Activated T-cell treated with anti-CD3 and anti-CD28 coated beads, Interleukin-2, amount 50 U/mL, for 24 hours (primary cell): ENCODE data around the gene CLC.
"Not testable (repeated sequence)": the region's sequence is repeated elsewhere in the genome, so short reads cannot be mapped to it uniquely, and the experiment has no call there.

Experiments
- DNase-seq: peaks from one replicate; pipeline ENCODE4 v3.0.0-alpha.2; 2020
- H3K27ac Mint-ChIP-seq: 2 replicates; pipeline ENCODE4 v1.8.0; 2020; ENCODE audit warnings: mild to moderate bottlenecking, mixed read lengths
- H3K27me3 Mint-ChIP-seq: 2 replicates; pipeline ENCODE4 v1.8.0; 2020; ENCODE audit warnings: mixed read lengths
- H3K36me3 Mint-ChIP-seq: 2 replicates; pipeline ENCODE4 v1.8.0; 2020; ENCODE audit warnings: low read depth, mixed read lengths
- H3K4me1 Mint-ChIP-seq: 2 replicates; pipeline ENCODE4 v1.8.0; 2020; ENCODE audit warnings: low read depth, mixed read lengths
- H3K4me3 Mint-ChIP-seq: 2 replicates; pipeline ENCODE4 v1.8.0; 2020; ENCODE audit warnings: mild to moderate bottlenecking, moderate library complexity, mixed read lengths
- H3K9me3 Mint-ChIP-seq: 2 replicates; pipeline ENCODE4 v1.8.0; 2020; ENCODE audit warnings: mixed read lengths

CLC gene

GRCh38 chr19:39745643-39746042 lies 7.8 kb upstream of the CLC start:
- H3K4me3 Mint-ChIP-seq = no peak overlapping the region
- no peak overlapping the region for H3K27ac Mint-ChIP-seq
- peaks cover 6% of the 10 kb centered on the region for H3K4me1 Mint-ChIP-seq
- DNase-seq = no peak
- H3K9me3 Mint-ChIP-seq = no peaks in the 10 kb centered on the region
- H3K27me3 Mint-ChIP-seq = peaks cover 30% of the 10 kb centered on the region
- no peaks in the 10 kb centered on the region for H3K36me3 Mint-ChIP-seq

DNA sequence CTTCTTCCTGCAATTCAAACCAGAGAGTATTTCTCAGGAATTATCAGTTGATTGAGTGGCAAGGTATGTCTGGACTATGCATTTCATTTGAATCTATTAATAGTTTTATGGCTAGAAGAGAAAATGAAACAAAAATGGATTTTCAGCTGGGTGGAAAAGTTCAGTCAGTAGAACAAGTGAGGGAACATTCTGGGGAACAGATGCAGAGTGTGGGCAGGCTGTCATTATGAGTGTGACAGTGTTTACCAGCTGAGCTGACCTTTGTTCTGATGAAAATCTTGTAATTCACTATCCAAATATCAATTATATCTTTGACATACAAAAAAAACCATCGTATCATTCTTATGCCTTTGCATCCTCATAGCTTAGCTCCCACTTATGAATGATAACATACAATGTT lies 2.6 kb upstream of the CLC start:
- no peak for DNase-seq

GRCh38 chr19:39738814-39739213 lies 985 bp upstream of the CLC start:
- DNase-seq = no peak
- H3K9me3 Mint-ChIP-seq = no peaks in the 10 kb centered on the region
- no peak overlapping the region for H3K27ac Mint-ChIP-seq
- peaks cover 34% of the 10 kb centered on the region for H3K4me1 Mint-ChIP-seq
- peaks cover 19% of the 10 kb centered on the region for H3K27me3 Mint-ChIP-seq
- no peaks in the 10 kb centered on the region for H3K36me3 Mint-ChIP-seq
- no peak overlapping the region for H3K4me3 Mint-ChIP-seq

More for the DNA sequence above, 2.6 kb upstream of the CLC start:
- Mint-ChIP-seq H3K9me3 (no peaks in the 10 kb centered on the region), H3K36me3 (no peaks in the 10 kb centered on the region), H3K4me1 (peaks cover 34% of the 10 kb centered on the region), H3K27me3 (peaks cover 24% of the 10 kb centered on the region), H3K27ac (peak overlapping the region; percentile 31), H3K4me3 (peak overlapping the region; percentile 4)

- Mint-ChIP-seq H3K4me1 (peaks cover 34% of the 10 kb centered on the region), H3K9me3 (no peaks in the 10 kb centered on the region), H3K27me3 (peaks cover 9% of the 10 kb centered on the region), H3K36me3 (no peaks in the 10 kb centered on the region), H3K27ac (no peak overlapping the region), H3K4me3 (no peak overlapping the region)
- DNase-seq = no peak
Observed at GRCh38 chr19:39737351-39737750, 478 bp downstream of the CLC start.

GRCh38 chr19:39736088-39736487 lies 1.7 kb downstream of the CLC start:
- Mint-ChIP-seq H3K27me3 (peaks cover 13% of the 10 kb centered on the region), H3K4me1 (peaks cover 31% of the 10 kb centered on the region), H3K4me3 (no peak overlapping the region), H3K27ac (no peak overlapping the region), H3K9me3 (no peaks in the 10 kb centered on the region), H3K36me3 (no peaks in the 10 kb centered on the region)
- DNase-seq = no peak

GRCh38 chr19:39735688-39736087 lies 2.1 kb downstream of the CLC start:
- Mint-ChIP-seq H3K36me3 (no peaks in the 10 kb centered on the region), H3K27ac (no peak overlapping the region), H3K4me1 (peaks cover 29% of the 10 kb centered on the region), H3K4me3 (no peak overlapping the region), H3K27me3 (peaks cover 15% of the 10 kb centered on the region), H3K9me3 (no peaks in the 10 kb centered on the region)
- no peak for DNase-seq

GRCh38 chr19:39733841-39734240 lies 4.0 kb downstream of the CLC start:
- no peak overlapping the region for H3K4me3 Mint-ChIP-seq
- no peak for DNase-seq

DNA sequence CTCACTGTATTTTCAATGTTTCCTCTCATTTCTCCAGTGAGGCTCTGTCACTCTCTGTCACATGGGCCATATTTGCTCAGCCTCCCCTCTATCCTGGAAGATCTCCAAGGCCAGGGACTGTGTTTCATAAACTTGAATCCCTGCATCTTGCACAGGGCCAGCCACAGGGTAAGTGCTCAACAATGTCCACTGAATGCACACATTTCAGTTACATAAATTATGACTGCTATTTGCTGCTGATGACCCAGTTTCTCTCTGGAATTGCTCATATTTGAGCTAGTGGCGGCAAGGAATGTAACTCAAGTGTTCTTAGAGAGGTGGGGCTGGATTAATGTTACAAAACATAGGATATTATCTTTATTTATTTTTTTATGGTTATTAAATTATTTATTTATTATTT lies 6.1 kb downstream of the CLC start:
- DNase-seq = no peak
- Mint-ChIP-seq H3K4me3 (no peak overlapping the region), H3K4me1 (peaks cover 8% of the 10 kb centered on the region), H3K27ac (no peak overlapping the region), H3K9me3 (no peaks in the 10 kb centered on the region), H3K27me3 (peaks cover 25% of the 10 kb centered on the region), H3K36me3 (no peaks in the 10 kb centered on the region)

More at GRCh38 chr19:39733841-39734240, 4.0 kb downstream of the CLC start:
- Mint-ChIP-seq H3K27ac (no peak overlapping the region), H3K36me3 (no peaks in the 10 kb centered on the region), H3K4me1 (peaks cover 20% of the 10 kb centered on the region), H3K27me3 (peaks cover 20% of the 10 kb centered on the region), H3K9me3 (no peaks in the 10 kb centered on the region)

DNA sequence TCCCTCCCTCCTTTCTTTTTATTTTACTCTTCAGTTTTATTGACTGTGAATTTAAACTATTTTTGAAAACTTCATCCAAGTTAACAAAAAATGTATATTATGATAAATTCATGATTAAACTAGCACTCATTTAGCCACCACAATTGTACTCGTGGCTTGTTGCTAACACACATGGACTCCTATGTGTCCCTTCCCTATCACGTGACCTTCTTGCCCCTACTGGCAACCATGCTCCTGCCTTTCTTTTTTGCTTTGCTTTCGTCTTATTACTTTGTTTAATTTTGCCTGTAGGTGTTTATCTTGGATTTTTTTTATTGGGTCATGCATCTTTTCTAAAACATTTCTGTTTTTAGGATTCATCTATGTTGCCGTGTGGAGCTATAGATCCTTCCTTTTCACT lies 8.2 kb downstream of the CLC start:
- peaks cover 32% of the 10 kb centered on the region for H3K27me3 Mint-ChIP-seq
- no peak for DNase-seq
- H3K27ac Mint-ChIP-seq = no peak overlapping the region
- H3K4me1 Mint-ChIP-seq = no peaks in the 10 kb centered on the region
- no peak overlapping the region for H3K4me3 Mint-ChIP-seq
- no peaks in the 10 kb centered on the region for H3K36me3 Mint-ChIP-seq
- no peaks in the 10 kb centered on the region for H3K9me3 Mint-ChIP-seq

GRCh38 chr19:39728040-39728439 lies 9.8 kb downstream of the CLC start:
- Mint-ChIP-seq H3K27me3 (peaks cover 46% of the 10 kb centered on the region), H3K9me3 (no peaks in the 10 kb centered on the region), H3K27ac (no peak overlapping the region), H3K4me1 (no peaks in the 10 kb centered on the region), H3K36me3 (no peaks in the 10 kb centered on the region), H3K4me3 (no peak overlapping the region)
- DNase-seq = no peak

- Mint-ChIP-seq H3K27me3 (peaks cover 54% of the 10 kb centered on the region), H3K9me3 (no peaks in the 10 kb centered on the region), H3K27ac (no peak overlapping the region), H3K36me3 (no peaks in the 10 kb centered on the region), H3K4me3 (no peak overlapping the region), H3K4me1 (no peaks in the 10 kb centered on the region)
- DNase-seq = no peak
Observed at GRCh38 chr19:39727070-39727800, 10.6 kb downstream of the CLC start.

GRCh38 chr19:39725995-39726394 lies 11.8 kb downstream of the CLC start:
- Mint-ChIP-seq H3K27me3 (peaks cover 52% of the 10 kb centered on the region), H3K9me3 (no peaks in the 10 kb centered on the region), H3K36me3 (no peaks in the 10 kb centered on the region), H3K4me1 (no peaks in the 10 kb centered on the region), H3K4me3 (no peak overlapping the region), H3K27ac (no peak overlapping the region)
- no peak for DNase-seq

DNA sequence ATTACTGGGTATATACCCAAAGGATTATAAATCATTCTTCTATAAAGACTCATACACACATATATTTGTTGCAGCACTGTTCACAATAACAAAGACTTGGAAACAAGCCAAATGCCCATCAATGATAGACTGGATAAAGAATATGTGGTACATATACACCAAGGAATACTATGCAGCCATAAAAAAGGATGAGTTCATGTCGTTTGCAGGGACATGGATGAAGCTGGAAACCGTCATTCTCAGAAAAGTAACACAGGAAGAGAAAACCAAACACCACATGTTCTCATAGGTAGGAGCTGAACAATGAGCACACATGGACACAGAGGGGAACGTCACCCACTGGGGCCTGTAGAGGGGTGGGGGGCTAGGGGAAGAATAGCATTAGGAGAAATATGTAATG lies 17.7 kb downstream of the CLC start:
- not testable (repeated sequence) for H3K4me1 Mint-ChIP-seq, DNase-seq, H3K9me3 Mint-ChIP-seq, H3K4me3 Mint-ChIP-seq, H3K36me3 Mint-ChIP-seq, H3K27ac Mint-ChIP-seq
- H3K27me3 Mint-ChIP-seq = peaks cover 71% of the 10 kb centered on the region

GRCh38 chr19:39710333-39710890 lies 27.4 kb downstream of the CLC start:
- H3K36me3 Mint-ChIP-seq = no peaks in the 10 kb centered on the region
- no peaks in the 10 kb centered on the region for H3K9me3 Mint-ChIP-seq
- H3K27ac Mint-ChIP-seq = no peak overlapping the region
- DNase-seq = no peak
- H3K27me3 Mint-ChIP-seq = peaks cover 3% of the 10 kb centered on the region
- H3K4me1 Mint-ChIP-seq = peaks cover 31% of the 10 kb centered on the region
- H3K4me3 Mint-ChIP-seq = no peak overlapping the region

GRCh38 chr19:39709026-39709872 lies 28.6 kb downstream of the CLC start:
- Mint-ChIP-seq H3K4me3 (no peak overlapping the region), H3K4me1 (peaks cover 43% of the 10 kb centered on the region), H3K27ac (no peak overlapping the region), H3K9me3 (no peaks in the 10 kb centered on the region), H3K27me3 (no peaks in the 10 kb centered on the region), H3K36me3 (no peaks in the 10 kb centered on the region)
- DNase-seq = no peak
